ENCODE results near the gene CDH4.

DNA sequence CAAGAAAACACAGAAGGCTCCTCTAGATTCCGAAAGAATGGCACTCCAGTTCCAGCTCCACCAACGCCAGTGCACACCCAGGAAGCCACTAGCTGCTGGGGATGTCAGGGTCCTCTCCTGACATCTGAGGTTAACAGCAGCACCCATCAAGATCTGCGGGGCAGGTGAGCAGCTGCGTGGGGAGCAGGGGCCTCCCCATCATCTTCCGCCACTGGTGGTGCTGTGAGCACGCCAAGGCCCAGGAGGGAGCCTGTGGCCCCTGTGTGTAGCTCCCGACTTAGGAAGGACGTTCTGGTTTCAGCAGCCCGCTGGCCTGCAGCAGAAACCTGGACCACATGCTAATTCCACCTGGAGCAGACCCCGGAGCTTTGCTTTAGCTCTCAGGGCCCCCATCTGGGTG lies 427.4 kb downstream of the CDH4 start:
- TF ChIP-seq, protein P1, sequence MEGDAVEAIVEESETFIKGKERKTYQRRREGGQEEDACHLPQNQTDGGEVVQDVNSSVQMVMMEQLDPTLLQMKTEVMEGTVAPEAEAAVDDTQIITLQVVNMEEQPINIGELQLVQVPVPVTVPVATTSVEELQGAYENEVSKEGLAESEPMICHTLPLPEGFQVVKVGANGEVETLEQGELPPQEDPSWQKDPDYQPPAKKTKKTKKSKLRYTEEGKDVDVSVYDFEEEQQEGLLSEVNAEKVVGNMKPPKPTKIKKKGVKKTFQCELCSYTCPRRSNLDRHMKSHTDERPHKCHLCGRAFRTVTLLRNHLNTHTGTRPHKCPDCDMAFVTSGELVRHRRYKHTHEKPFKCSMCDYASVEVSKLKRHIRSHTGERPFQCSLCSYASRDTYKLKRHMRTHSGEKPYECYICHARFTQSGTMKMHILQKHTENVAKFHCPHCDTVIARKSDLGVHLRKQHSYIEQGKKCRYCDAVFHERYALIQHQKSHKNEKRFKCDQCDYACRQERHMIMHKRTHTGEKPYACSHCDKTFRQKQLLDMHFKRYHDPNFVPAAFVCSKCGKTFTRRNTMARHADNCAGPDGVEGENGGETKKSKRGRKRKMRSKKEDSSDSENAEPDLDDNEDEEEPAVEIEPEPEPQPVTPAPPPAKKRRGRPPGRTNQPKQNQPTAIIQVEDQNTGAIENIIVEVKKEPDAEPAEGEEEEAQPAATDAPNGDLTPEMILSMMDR (IDR thresholded peaks at IDR 0.05): no peak
- no peak for TF ChIP-seq POLR2A (IDR thresholded peaks at IDR 0.05)
